H9 (cell line): ENCODE data around the gene HK2. TPM values are rescaled to one million over a fixed set of nuclear protein-coding genes. Genes with fewer than 3 reads are reported as not detected.

Experiments
- DNase-seq: peaks from one replicate; pipeline ENCODE4 v3.0.0-alpha.2; 2017
- H2AFZ ChIP-seq: one replicate; pipeline ENCODE4 v1.6.1; 2013; ENCODE audit warnings: mild to moderate bottlenecking, low read length, control low read depth, moderate library complexity
- H2AK5ac ChIP-seq: 2 replicates; pipeline ENCODE4 v1.6.1; 2013; ENCODE audit warnings: low read length, control low read depth, mixed read lengths; ENCODE audit not compliant: insufficient read length
- H2BK120ac ChIP-seq: one replicate; pipeline ENCODE4 v1.6.1; 2013; ENCODE audit warnings: low read depth, mild to moderate bottlenecking, low read length, control low read depth, inconsistent platforms; ENCODE audit not compliant: poor library complexity, severe bottlenecking
- H2BK12ac ChIP-seq: 2 replicates; pipeline ENCODE4 v1.6.1; 2013; ENCODE audit warnings: low read length, control low read depth, mixed read lengths, low read depth; ENCODE audit not compliant: insufficient read length
- H2BK15ac ChIP-seq: 2 replicates; pipeline ENCODE4 v1.6.1; 2013; ENCODE audit warnings: low read depth, low read length, control low read depth
- H2BK20ac ChIP-seq: one replicate; pipeline ENCODE4 v1.6.1; 2013; ENCODE audit warnings: low read depth, mild to moderate bottlenecking, low read length, control low read depth, inconsistent platforms; ENCODE audit not compliant: poor library complexity, severe bottlenecking
- H2BK5ac ChIP-seq: 2 replicates; pipeline ENCODE4 v1.6.1; 2013; ENCODE audit warnings: low read length, control low read depth, mixed read lengths; ENCODE audit not compliant: insufficient read length
- H3K14ac ChIP-seq: 2 replicates; pipeline ENCODE4 v1.6.1; 2013; ENCODE audit warnings: low read length, control low read depth; ENCODE audit not compliant: insufficient read depth
- H3K18ac ChIP-seq: 2 replicates; pipeline ENCODE4 v1.6.1; 2013; ENCODE audit warnings: low read depth, mild to moderate bottlenecking, mixed read lengths, low read length, control low read depth; ENCODE audit not compliant: insufficient read length
- H3K23ac ChIP-seq: 2 replicates; pipeline ENCODE4 v1.6.1; 2013; ENCODE audit warnings: low read length, control low read depth, mixed read lengths, low read depth; ENCODE audit not compliant: insufficient read length
- H3K23me2 ChIP-seq: 2 replicates; pipeline ENCODE4 v1.6.1; 2013; ENCODE audit warnings: low read depth, mild to moderate bottlenecking, mixed read lengths, low read length, control low read depth; ENCODE audit not compliant: insufficient read length, poor library complexity, severe bottlenecking
- H3K27ac ChIP-seq: 2 replicates; pipeline ENCODE4 v1.5.1; 2013; ENCODE audit warnings: low read length, control low read depth, mixed read lengths, low read depth; ENCODE audit not compliant: insufficient read length
- H3K27me3 ChIP-seq: 2 replicates; pipeline ENCODE4 v1.6.1; 2013; ENCODE audit warnings: low read length, control low read depth, inconsistent platforms; ENCODE audit not compliant: insufficient read depth
- H3K4ac ChIP-seq: 2 replicates; pipeline ENCODE4 v1.6.1; 2013; ENCODE audit warnings: low read depth, mild to moderate bottlenecking, control low read depth, inconsistent platforms, low read length, moderate library complexity
- H3K4me1 ChIP-seq: 2 replicates; pipeline ENCODE4 v1.6.1; 2013; ENCODE audit warnings: low read length, control low read depth, inconsistent platforms; ENCODE audit not compliant: insufficient read depth
- H3K4me2 ChIP-seq: 2 replicates; pipeline ENCODE4 v1.6.1; 2013; ENCODE audit warnings: low read length, control low read depth, mixed read lengths; ENCODE audit not compliant: insufficient read length, insufficient read depth
- H3K56ac ChIP-seq: 2 replicates; pipeline ENCODE4 v1.6.1; 2013; ENCODE audit warnings: low read depth, mild to moderate bottlenecking, mixed read lengths, low read length, control low read depth; ENCODE audit not compliant: insufficient read length
- H3K79me1 ChIP-seq: 2 replicates; pipeline ENCODE4 v1.6.1; 2013; ENCODE audit warnings: low read depth, mild to moderate bottlenecking, moderate library complexity, low read length, control low read depth, inconsistent platforms; ENCODE audit not compliant: insufficient read depth, poor library complexity, severe bottlenecking
- H3K79me2 ChIP-seq: 2 replicates; pipeline ENCODE4 v1.6.1; 2013; ENCODE audit warnings: low read length, control low read depth, inconsistent platforms; ENCODE audit not compliant: insufficient read depth
- H3K9ac ChIP-seq: 2 replicates; pipeline ENCODE4 v1.6.1; 2013; ENCODE audit warnings: low read length, control low read depth, mixed read lengths; ENCODE audit not compliant: insufficient read length; ENCODE audit errors: extremely low read depth
- H3K9me3 ChIP-seq: one replicate; pipeline ENCODE4 v1.6.1; 2013; ENCODE audit warnings: low read depth, low read length, inconsistent platforms; ENCODE audit not compliant: control insufficient read depth
- H3T11ph ChIP-seq: one replicate; pipeline ENCODE4 v1.6.1; 2013; ENCODE audit warnings: mild to moderate bottlenecking, low read length, control low read depth, inconsistent platforms
- H4K20me1 ChIP-seq: one replicate; pipeline ENCODE4 v1.6.1; 2013; ENCODE audit not compliant: control insufficient read depth, insufficient read length, insufficient read depth
- H4K5ac ChIP-seq: 2 replicates; pipeline ENCODE4 v1.6.1; 2013; ENCODE audit warnings: low read depth, mild to moderate bottlenecking, mixed read lengths, low read length, control low read depth; ENCODE audit not compliant: insufficient read length
- H4K8ac ChIP-seq: replicated peaks from 2 replicates; pipeline ENCODE4 v1.6.1; 2013; ENCODE audit warnings: low read length, control low read depth, mixed read lengths, low read depth; ENCODE audit not compliant: insufficient read length
- H4K91ac ChIP-seq: 2 replicates; pipeline ENCODE4 v1.6.1; 2013; ENCODE audit warnings: low read depth, mild to moderate bottlenecking, moderate library complexity, mixed read lengths, low read length, control low read depth; ENCODE audit not compliant: insufficient read length
- H3K27ac Mint-ChIP-seq, 3 experiments: 2 replicates in 2 of 3; 3 replicates in 1 of 3; pipeline ENCODE4 v1.8.0; 2020 to 2021; ENCODE audit warnings: mixed read lengths in 3 of 3, mild to moderate bottlenecking in 1 of 3, moderate library complexity in 1 of 3
- H3K27me3 Mint-ChIP-seq: 2 replicates; pipeline ENCODE4 v1.8.0; 2021; ENCODE audit warnings: low read depth, mild to moderate bottlenecking, moderate library complexity, mixed read lengths
- H3K36me3 Mint-ChIP-seq, 3 experiments: 2 replicates in 2 of 3; 3 replicates in 1 of 3; pipeline ENCODE4 v1.8.0; 2020 to 2021; ENCODE audit warnings: low read depth in 3 of 3, mixed read lengths in 3 of 3; ENCODE audit not compliant: insufficient read depth in 1 of 3
- H3K4me1 Mint-ChIP-seq, 2 experiments: 2 replicates each; pipeline ENCODE4 v1.8.0; 2020; ENCODE audit warnings: mixed read lengths in 2 of 2
- H3K4me3 Mint-ChIP-seq, 2 experiments: 2 replicates in 1 of 2; 3 replicates in 1 of 2; pipeline ENCODE4 v1.8.0; 2020 to 2021; ENCODE audit warnings: mild to moderate bottlenecking in 2 of 2, mixed read lengths in 2 of 2, moderate library complexity in 1 of 2
- H3K9me3 Mint-ChIP-seq, 2 experiments: 2 replicates in 1 of 2; 3 replicates in 1 of 2; pipeline ENCODE4 v1.8.0; 2020; ENCODE audit warnings: mild to moderate bottlenecking in 2 of 2, mixed read lengths in 2 of 2, moderate library complexity in 1 of 2
- WGBS: extraction: QIAGEN DNeasy Blood & Tissue Kit; methylation state at CpG from one replicate; pipeline ENCODE4 v1.1.7; 2013; ENCODE audit warnings: missing lambda C conversion rate, low lambda C conversion rate, mixed read lengths; ENCODE audit not compliant: insufficient read length; ENCODE audit errors: extremely low coverage; 5-methylcytosine and 5-hydroxymethylcytosine counted together
- total RNA-seq: library from RNA; stranded (reverse); gene quantifications from 2 replicates; pipeline ENCODE4 v1.2.1, GENCODE V29; 2021
- TF ChIP-seq, protein P1 (sequence below): fragments of 200-600 bp; sonication (generic); conservative IDR thresholded peaks from 3 replicates; pipeline ENCODE4 v1.8.0; 2021; ENCODE audit warnings: antibody characterized with exemption, mild to moderate bottlenecking

The HK2 gene
- total RNA-seq, 1 experiment from 2014 or later, result 54.3 TPM

DNA sequence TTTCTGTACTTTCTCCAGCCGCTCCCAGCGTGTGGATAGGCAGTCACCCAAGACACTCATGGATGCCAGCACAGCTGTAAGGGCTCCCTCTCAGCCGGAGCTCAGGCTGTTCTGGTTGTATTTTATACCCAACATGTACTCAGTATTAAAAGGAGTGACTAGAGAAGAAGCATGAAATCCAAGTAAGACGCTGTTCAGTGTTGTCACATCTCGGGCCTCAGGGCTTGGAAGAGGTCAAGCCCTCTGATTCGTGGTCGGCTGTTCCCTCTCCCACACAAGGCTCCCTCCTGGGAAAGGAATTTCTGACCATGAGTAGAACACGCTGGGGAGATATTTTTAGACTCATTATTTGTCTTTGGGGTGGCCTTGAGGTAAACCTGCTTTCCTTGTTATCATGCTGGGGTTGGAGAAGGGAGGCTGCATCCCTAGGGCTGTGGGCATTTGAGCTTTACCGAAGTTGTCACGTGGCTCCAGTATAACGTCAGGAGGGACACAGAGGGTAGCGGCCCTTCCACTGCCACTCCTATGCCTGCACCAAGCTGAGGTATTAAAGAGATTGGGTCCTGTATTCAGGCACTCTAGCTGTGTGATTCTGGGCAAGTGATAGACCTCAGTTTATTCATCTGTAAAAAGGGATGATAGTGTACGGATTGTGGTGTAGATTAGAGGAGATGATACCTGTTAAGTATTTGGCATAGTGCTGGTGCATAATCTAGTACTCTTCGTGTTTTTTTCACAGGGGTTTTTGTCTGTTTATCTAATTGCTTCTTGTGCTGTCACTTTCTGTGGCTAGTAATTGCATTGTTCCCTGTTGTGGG is 34.1 kb downstream of the HK2 start:
- Histone ChIP-seq H2BK5ac (no peak overlapping the region), H2BK15ac (no peak overlapping the region), H3K79me1 (peaks cover 9% of the 10 kb centered on the region), H2AFZ (no peak overlapping the region), H3K56ac (no peak overlapping the region), H3K23ac (no peak overlapping the region), H3K79me2 (peaks cover 3% of the 10 kb centered on the region; the same call in 1 of the 2 replicates), H3K4ac (no peak overlapping the region), H2BK120ac (no peak overlapping the region), H3K27ac (no peak overlapping the region), H3K14ac (no peak overlapping the region), H4K8ac (no peak overlapping the region), H3K4me2 (no peak overlapping the region), H2BK20ac (no peak overlapping the region), H2AK5ac (no peak overlapping the region), H4K5ac (no peak overlapping the region), H3K23me2 (no peaks in the 10 kb centered on the region), H3K27me3 (no peaks in the 10 kb centered on the region), H4K91ac (no peak overlapping the region), H2BK12ac (no peak overlapping the region), H3K18ac (no peak overlapping the region), H3K9ac (no peak overlapping the region), H3T11ph (no peak overlapping the region), H3K4me1 (peaks cover under 1% of the 10 kb centered on the region; the same call in 1 of the 2 replicates), H4K20me1 (no peaks in the 10 kb centered on the region), H3K9me3 (no peaks in the 10 kb centered on the region)
- H3K27me3 Mint-ChIP-seq, result no peaks in the 10 kb centered on the region
- H3K27ac Mint-ChIP-seq, result peak overlapping the region in 2 of 3 experiments; percentile 45 to 62; a peak in 3 of 7 replicates
- H3K9me3 Mint-ChIP-seq, result no peaks in the 10 kb centered on the region
- TF ChIP-seq, protein P1, sequence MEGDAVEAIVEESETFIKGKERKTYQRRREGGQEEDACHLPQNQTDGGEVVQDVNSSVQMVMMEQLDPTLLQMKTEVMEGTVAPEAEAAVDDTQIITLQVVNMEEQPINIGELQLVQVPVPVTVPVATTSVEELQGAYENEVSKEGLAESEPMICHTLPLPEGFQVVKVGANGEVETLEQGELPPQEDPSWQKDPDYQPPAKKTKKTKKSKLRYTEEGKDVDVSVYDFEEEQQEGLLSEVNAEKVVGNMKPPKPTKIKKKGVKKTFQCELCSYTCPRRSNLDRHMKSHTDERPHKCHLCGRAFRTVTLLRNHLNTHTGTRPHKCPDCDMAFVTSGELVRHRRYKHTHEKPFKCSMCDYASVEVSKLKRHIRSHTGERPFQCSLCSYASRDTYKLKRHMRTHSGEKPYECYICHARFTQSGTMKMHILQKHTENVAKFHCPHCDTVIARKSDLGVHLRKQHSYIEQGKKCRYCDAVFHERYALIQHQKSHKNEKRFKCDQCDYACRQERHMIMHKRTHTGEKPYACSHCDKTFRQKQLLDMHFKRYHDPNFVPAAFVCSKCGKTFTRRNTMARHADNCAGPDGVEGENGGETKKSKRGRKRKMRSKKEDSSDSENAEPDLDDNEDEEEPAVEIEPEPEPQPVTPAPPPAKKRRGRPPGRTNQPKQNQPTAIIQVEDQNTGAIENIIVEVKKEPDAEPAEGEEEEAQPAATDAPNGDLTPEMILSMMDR, result no peak
- WGBS, result no CpG with 5 or more reads among the region's 14 CpGs
- peaks cover 38 to 72% (median 55%) of the 10 kb centered on the region in 3 experiments for H3K36me3 Mint-ChIP-seq
- DNase-seq, result no peak
- H3K4me1 Mint-ChIP-seq, result peaks cover 29 to 40% of the 10 kb centered on the region in 2 experiments
- H3K4me3 Mint-ChIP-seq, result no peak overlapping the region
